ENCODE results near the gene F12. TPM values are rescaled to one million over a fixed set of nuclear protein-coding genes. Genes with fewer than 3 reads are reported as not detected.

F12 gene
- total RNA-seq, 1 donor from 2014 or later: 4.7 TPM

DNA sequence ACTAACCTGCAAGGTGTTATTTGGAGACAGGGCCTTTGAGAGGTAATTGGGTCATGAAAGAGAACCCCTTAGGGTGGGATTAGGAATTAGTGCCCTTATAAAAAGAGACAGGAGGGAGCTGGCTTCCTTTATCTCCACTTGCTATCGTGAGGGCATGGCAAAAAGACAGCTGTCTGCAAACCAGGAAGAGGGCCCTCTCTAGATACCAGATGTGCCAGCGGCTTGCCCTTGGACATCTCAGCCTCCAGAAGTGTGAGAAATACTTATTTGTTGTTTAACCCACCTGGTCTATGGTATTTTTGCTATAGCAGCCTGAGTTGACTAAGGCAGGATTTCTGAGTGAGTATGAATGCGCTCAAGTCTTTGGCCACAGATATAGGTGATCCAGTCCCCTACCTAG, 52.6 kb downstream of the F12 start:
- no peak for DNase-seq (ENCODE audit: low spot score, unreplicated experiment)
- H3K4me3 Mint-ChIP-seq (ENCODE audit: low read depth): no peak overlapping the region
- no peaks in the 10 kb centered on the region for H3K9me3 Mint-ChIP-seq (ENCODE audit: low read depth)
- H3K27me3 Mint-ChIP-seq: peaks cover 35% of the 10 kb centered on the region
- peaks cover 1% of the 10 kb centered on the region for H3K4me1 Mint-ChIP-seq (ENCODE audit: low read depth)
- no peak overlapping the region for H3K27ac Mint-ChIP-seq
- no peaks in the 10 kb centered on the region for H3K36me3 Mint-ChIP-seq (ENCODE audit: insufficient read depth)
- TF ChIP-seq CTCF (IDR thresholded peaks at IDR 0.05; ENCODE audit: unreplicated experiment): no peak

DNA sequence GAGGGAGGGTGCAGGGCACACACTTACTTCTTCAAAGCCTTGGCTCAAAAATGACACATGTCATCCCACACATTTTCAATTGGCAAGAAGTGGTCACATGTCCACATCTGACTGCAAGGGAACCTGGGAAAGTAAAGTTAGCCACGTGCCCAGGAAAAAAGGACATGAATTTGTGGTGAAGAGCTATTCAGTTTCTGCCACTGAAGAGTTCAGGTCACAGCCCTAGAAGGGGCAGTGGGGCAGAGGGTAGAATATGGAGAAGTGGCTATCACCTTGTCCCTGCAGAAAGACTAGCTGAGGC, 53.5 kb downstream of the F12 start:
- H3K36me3 Mint-ChIP-seq (ENCODE audit: insufficient read depth): no peaks in the 10 kb centered on the region
- no peak for TF ChIP-seq CTCF (IDR thresholded peaks at IDR 0.05; ENCODE audit: unreplicated experiment)
- no peaks in the 10 kb centered on the region for H3K9me3 Mint-ChIP-seq (ENCODE audit: low read depth)
- no peak overlapping the region for H3K4me3 Mint-ChIP-seq (ENCODE audit: low read depth)
- H3K27me3 Mint-ChIP-seq: peaks cover 34% of the 10 kb centered on the region
- H3K27ac Mint-ChIP-seq: no peak overlapping the region
- peaks cover 3% of the 10 kb centered on the region for H3K4me1 Mint-ChIP-seq (ENCODE audit: low read depth)
- DNase-seq (ENCODE audit: low spot score, unreplicated experiment): no peak

DNA sequence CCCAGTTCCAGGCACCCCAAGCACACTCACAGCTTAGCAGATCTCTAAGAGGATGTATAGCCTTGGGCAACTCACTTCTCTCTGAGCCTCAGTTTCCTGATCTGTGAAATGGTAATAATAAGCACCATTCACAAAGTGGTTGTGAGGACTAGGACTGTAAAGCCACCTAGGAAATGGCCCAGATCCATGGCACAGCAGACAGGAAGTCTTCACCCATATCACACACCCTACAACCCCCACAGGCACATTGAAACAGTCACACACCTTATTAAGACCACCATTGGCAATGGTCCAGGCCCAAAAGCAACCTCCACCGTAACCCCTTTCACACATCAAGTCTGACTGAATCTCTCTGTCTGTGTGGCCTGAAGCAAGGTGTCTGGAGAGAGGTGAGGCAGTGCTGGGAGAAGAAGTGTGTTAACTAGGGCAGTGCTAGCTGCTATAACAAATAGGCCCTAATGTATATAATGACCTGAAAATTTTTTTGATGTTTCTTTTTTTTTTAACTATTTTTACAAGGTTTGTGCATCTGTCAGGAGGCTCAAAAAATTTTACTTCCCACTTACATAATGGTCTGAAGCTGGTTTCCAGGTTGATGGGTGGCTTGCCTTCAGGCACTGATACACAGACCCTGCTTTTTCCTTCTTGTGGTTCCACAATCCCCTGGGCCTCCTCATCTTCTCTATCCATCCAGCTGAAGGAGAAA, 54.0 kb downstream of the F12 start:
- Mint-ChIP-seq H3K4me1 (ENCODE audit: low read depth) (peaks cover 8% of the 10 kb centered on the region), H3K27me3 (peaks cover 34% of the 10 kb centered on the region), H3K4me3 (ENCODE audit: low read depth) (no peak overlapping the region), H3K36me3 (ENCODE audit: insufficient read depth) (no peaks in the 10 kb centered on the region), H3K27ac (no peak overlapping the region), H3K9me3 (ENCODE audit: low read depth) (no peaks in the 10 kb centered on the region)
- no peak for DNase-seq (ENCODE audit: low spot score, unreplicated experiment)
- no peak for TF ChIP-seq CTCF (IDR thresholded peaks at IDR 0.05; ENCODE audit: unreplicated experiment)

DNA sequence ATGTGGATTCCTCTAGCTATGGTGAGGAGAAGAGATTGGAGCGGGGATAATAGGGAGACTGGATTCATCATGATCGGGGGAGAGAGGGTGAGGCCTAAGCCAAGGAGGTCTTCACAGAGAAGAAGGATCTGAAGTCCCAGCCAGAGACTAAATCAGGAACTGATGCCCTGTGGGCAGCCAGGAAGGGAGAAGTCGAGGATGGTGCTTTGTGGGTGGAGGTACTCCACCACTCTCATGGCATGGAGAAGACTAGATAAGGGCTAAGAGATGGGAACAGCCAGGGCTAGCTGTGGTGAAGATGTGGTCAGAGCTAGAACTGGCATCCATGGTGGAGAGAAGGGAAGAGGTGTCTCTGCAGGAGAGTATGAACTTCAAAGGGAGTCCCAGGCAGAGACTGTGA, 54.7 kb downstream of the F12 start:
- no peak for DNase-seq (ENCODE audit: low spot score, unreplicated experiment)
- no peak overlapping the region for H3K27ac Mint-ChIP-seq
- peaks cover 12% of the 10 kb centered on the region for H3K4me1 Mint-ChIP-seq (ENCODE audit: low read depth)
- no peak for TF ChIP-seq CTCF (IDR thresholded peaks at IDR 0.05; ENCODE audit: unreplicated experiment)
- H3K9me3 Mint-ChIP-seq (ENCODE audit: low read depth): no peaks in the 10 kb centered on the region
- H3K4me3 Mint-ChIP-seq (ENCODE audit: low read depth): no peak overlapping the region
- H3K36me3 Mint-ChIP-seq (ENCODE audit: insufficient read depth): no peaks in the 10 kb centered on the region
- H3K27me3 Mint-ChIP-seq: peaks cover 28% of the 10 kb centered on the region

DNA sequence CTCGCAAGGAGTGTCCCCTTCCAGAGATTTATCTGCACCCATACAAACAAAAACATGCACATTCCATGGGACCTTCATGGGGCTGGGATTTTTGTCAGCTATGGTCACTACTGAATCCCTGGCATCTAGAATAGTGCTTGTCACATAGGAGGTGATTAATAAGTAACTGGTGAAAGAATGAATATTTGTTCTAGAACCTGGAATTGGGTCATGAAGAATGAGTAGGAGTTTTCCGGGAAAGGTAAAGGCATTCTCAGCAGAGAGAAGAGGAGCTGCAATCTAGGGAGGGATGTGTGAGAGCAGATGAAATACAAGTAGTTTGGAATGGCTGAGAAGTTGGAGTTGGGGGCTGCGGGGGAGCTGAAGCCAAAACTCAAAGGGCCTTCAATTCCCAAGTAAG, 55.1 kb downstream of the F12 start:
- Mint-ChIP-seq H3K4me1 (ENCODE audit: low read depth) (peaks cover 15% of the 10 kb centered on the region), H3K36me3 (ENCODE audit: insufficient read depth) (no peaks in the 10 kb centered on the region), H3K27ac (no peak overlapping the region), H3K27me3 (peaks cover 25% of the 10 kb centered on the region), H3K4me3 (ENCODE audit: low read depth) (no peak overlapping the region), H3K9me3 (ENCODE audit: low read depth) (no peaks in the 10 kb centered on the region)
- TF ChIP-seq CTCF (IDR thresholded peaks at IDR 0.05; ENCODE audit: unreplicated experiment): no peak
- DNase-seq (ENCODE audit: low spot score, unreplicated experiment): no peak
